Fibroblast of pulmonary artery (primary cell): ENCODE data around the gene KIF3A.

Experiments used
- DNase-seq: peaks from one replicate; pipeline ENCODE4 v3.0.0-alpha.2; 2010; ENCODE audit warnings: low read depth
- H3K4me3 ChIP-seq: replicated peaks from 2 replicates; pipeline ENCODE4 v1.5.1; 2011; ENCODE audit warnings: low read depth, mild to moderate bottlenecking, control low read depth, low read length, moderate library complexity
- CTCF ChIP-seq: IDR thresholded peaks from 2 replicates; pipeline ENCODE4 v1.5.1; 2011; ENCODE audit warnings: mild to moderate bottlenecking, control low read depth, low read length, inconsistent platforms; ENCODE audit errors: missing control alignments

KIF3A gene

GRCh38 chr5:132771503-132771998, 34.2 kb upstream of the KIF3A start:
- TF ChIP-seq CTCF: no peak
- no peak overlapping the region for H3K4me3 ChIP-seq
- peak; percentile 79 for DNase-seq

- TF ChIP-seq CTCF: no peak
- H3K4me3 ChIP-seq: no peak overlapping the region
- DNase-seq: peak; percentile 40
Measured at GRCh38 chr5:132770476-132771159, 33.3 kb upstream of the KIF3A start.

- no peak overlapping the region for H3K4me3 ChIP-seq
- no peak for DNase-seq
- no peak for TF ChIP-seq CTCF
Measured at GRCh38 chr5:132768485-132768868, 31.1 kb upstream of the KIF3A start.

- no peak for DNase-seq
- TF ChIP-seq CTCF: no peak
- no peak overlapping the region for H3K4me3 ChIP-seq
Measured at GRCh38 chr5:132767150-132767549, 29.8 kb upstream of the KIF3A start.

- no peak overlapping the region for H3K4me3 ChIP-seq
- no peak for TF ChIP-seq CTCF
- DNase-seq: no peak
Measured at GRCh38 chr5:132766806-132767055, 29.4 kb upstream of the KIF3A start.

- no peak overlapping the region for H3K4me3 ChIP-seq
- no peak for TF ChIP-seq CTCF
- DNase-seq: no peak
Measured at GRCh38 chr5:132766020-132766805, 28.9 kb upstream of the KIF3A start.
